Tibial nerve (tissue), 4 donors: ENCODE data around the gene BPIFB6. TPM values are rescaled to one million over a fixed set of nuclear protein-coding genes. Genes with fewer than 3 reads are reported as not detected.

ENCODE experiments used
- DNase-seq, 2 donors: peaks; one replicate each; pipeline ENCODE4 v3.0.0-alpha.2; 2019; ENCODE audit warnings: low spot score in 2 of 2
- H3K27ac ChIP-seq, 4 donors: fragments of 200-600 bp; sonication (generic) in 3 of 4; one replicate each; pipeline ENCODE4 v1.5.1; 2017 to 2019; ENCODE audit warnings: mild to moderate bottlenecking in 1 of 4
- H3K27me3 ChIP-seq, 2 donors: fragments of 200-600 bp; sonication (generic) in 1 of 2; one replicate each; pipeline versions ENCODE4 v1.5.1 to v1.6.0; 2017 to 2019
- H3K36me3 ChIP-seq, 3 donors: fragments of 200-600 bp; sonication (generic); one replicate each; pipeline ENCODE4 v1.5.1; 2018 to 2019
- H3K4me1 ChIP-seq, 4 donors: fragments of 200-600 bp; sonication (generic) in 3 of 4; one replicate each; pipeline ENCODE4 v1.5.1; 2017 to 2019
- H3K4me3 ChIP-seq, 4 donors: fragments of 200-600 bp; sonication (generic) in 3 of 4; one replicate each; pipeline ENCODE4 v1.5.1; 2017 to 2019; ENCODE audit warnings: mild to moderate bottlenecking in 1 of 4, moderate library complexity in 1 of 4
- H3K9me3 ChIP-seq, 4 donors: fragments of 200-600 bp; sonication (generic) in 3 of 4; one replicate each; pipeline ENCODE4 v1.5.1; 2017 to 2019
- CTCF ChIP-seq, 5 experiments: fragments of 200-600 bp in 3 of 5; fragments of 450-650 bp in 2 of 5; sonication (generic) in 3 of 5; IDR thresholded peaks; one replicate each; pipeline ENCODE4 v1.5.1; 2016 to 2019; ENCODE audit warnings: antibody characterized with exemption in 5 of 5, mild to moderate bottlenecking in 3 of 5, moderate library complexity in 2 of 5
- EP300 ChIP-seq, 2 donors: sonication (generic); formaldehyde crosslinking; IDR thresholded peaks; one replicate each; pipeline ENCODE4 v1.6.1; 2017; ENCODE audit warnings: antibody characterized with exemption in 2 of 2, mild to moderate bottlenecking in 1 of 2
- POLR2A ChIP-seq, 2 donors: fragments of 450-650 bp; IDR thresholded peaks; one replicate each; pipeline ENCODE4 v1.6.1; 2017; ENCODE audit warnings: antibody characterized with exemption in 2 of 2, mild to moderate bottlenecking in 2 of 2, moderate library complexity in 2 of 2
- WGBS, 2 donors: methylation state at CpG; one replicate each; pipeline ENCODE4 v1.1.5; 2018; 5-methylcytosine and 5-hydroxymethylcytosine counted together
- total RNA-seq, 4 donors: library from RNA; depleted of rRNA; stranded (reverse); fragments of >200 nt; gene quantifications; one replicate each; pipeline ENCODE4 v1.1.0, GENCODE V29; 2016

BPIFB6 gene
- total RNA-seq, 4 donors from 2014 or later = not detected

- TF ChIP-seq POLR2A (IDR thresholded peaks at IDR 0.05) = no peak
- TF ChIP-seq CTCF (IDR thresholded peaks at IDR 0.05) = no peak
- no peak for TF ChIP-seq EP300 (IDR thresholded peaks at IDR 0.05)
- Histone ChIP-seq H3K36me3 (no peaks in the 10 kb centered on the region), H3K4me1 (no peaks in the 10 kb centered on the region), H3K9me3 (no peaks in the 10 kb centered on the region), H3K27me3 (no peaks in the 10 kb centered on the region), H3K27ac (no peak overlapping the region), H3K4me3 (no peak overlapping the region)
- WGBS, 2 donors = 63 to 66% methylated on average over 6 of the region's 6 CpGs
- no peak for DNase-seq
Measured at GRCh38 chr20:33075281-33075680, 43.8 kb downstream of the BPIFB6 start.

- WGBS, 2 donors = 60 to 75% methylated on average over 3 to 4 of the region's 6 CpGs
- Histone ChIP-seq H3K36me3 (no peaks in the 10 kb centered on the region), H3K4me1 (no peaks in the 10 kb centered on the region), H3K4me3 (no peak overlapping the region), H3K27ac (no peak overlapping the region), H3K9me3 (no peaks in the 10 kb centered on the region), H3K27me3 (no peaks in the 10 kb centered on the region)
- DNase-seq = no peak
- TF ChIP-seq CTCF (IDR thresholded peaks at IDR 0.05) (peak in 4 of 5 experiments; percentile 9 to 26 (median 12)), POLR2A (IDR thresholded peaks at IDR 0.05) (no peak), EP300 (IDR thresholded peaks at IDR 0.05) (no peak)
Measured at GRCh38 chr20:33076662-33077372, 45.4 kb downstream of the BPIFB6 start.

DNA sequence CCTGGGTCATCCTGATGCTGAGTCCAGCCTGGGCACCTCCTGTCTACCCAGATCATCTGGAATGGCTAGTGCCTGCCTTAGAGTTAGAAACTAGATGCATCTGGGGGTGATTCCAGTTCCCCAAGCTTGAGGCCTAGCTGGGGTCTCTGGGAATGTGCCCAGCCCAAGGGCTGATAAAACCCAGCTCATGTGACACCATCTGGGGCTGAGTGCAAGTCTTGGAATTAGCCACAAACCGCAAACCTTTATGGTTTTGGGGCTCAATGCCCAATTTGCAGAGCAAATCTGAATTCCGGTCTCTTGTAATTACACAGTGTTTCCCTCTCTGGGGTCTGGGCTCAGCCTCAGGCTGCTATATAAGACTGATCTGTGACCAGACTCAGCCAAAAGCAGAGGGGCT lies 47.8 kb downstream of the BPIFB6 start, which contains the start of gene BPIFB4:
Gene BPIFB4 (plus strand): TSS at position 385 of the 400 bp plus-strand sequence. CDS start 1,884 bp downstream, outside the sequence.
- H3K27me3 ChIP-seq = no peaks in the 10 kb centered on the region
- WGBS, 2 donors = 86% methylated on average over 2 of the region's 2 CpGs
- TF ChIP-seq CTCF (IDR thresholded peaks at IDR 0.05) (no peak), EP300 (IDR thresholded peaks at IDR 0.05) (no peak), POLR2A (IDR thresholded peaks at IDR 0.05) (no peak)
- DNase-seq = no peak
- H3K4me1 ChIP-seq = no peaks in the 10 kb centered on the region
- no peak within 1 kb of the TSS for H3K27ac ChIP-seq
- H3K36me3 ChIP-seq = no peaks in the 10 kb centered on the region
- no peak within 1 kb of the TSS for H3K4me3 ChIP-seq
- no peaks in the 10 kb centered on the region for H3K9me3 ChIP-seq

- no peaks in the 10 kb centered on the region for H3K4me1 ChIP-seq
- TF ChIP-seq EP300 (IDR thresholded peaks at IDR 0.05) (no peak), POLR2A (IDR thresholded peaks at IDR 0.05) (no peak), CTCF (IDR thresholded peaks at IDR 0.05) (no peak)
- DNase-seq = no peak
Measured at GRCh38 chr20:33081411-33082154, 50.1 kb downstream of the BPIFB6 start.

GRCh38 chr20:33082546-33082945 lies 51.1 kb downstream of the BPIFB6 start:
- H3K36me3 ChIP-seq = no peaks in the 10 kb centered on the region
- H3K4me1 ChIP-seq = no peaks in the 10 kb centered on the region
- DNase-seq = no peak
- H3K4me3 ChIP-seq = no peak overlapping the region
- no peaks in the 10 kb centered on the region for H3K9me3 ChIP-seq
- H3K27me3 ChIP-seq = no peaks in the 10 kb centered on the region
- 34 to 47% methylated on average over 6 of the region's 6 CpGs for WGBS, 2 donors
- TF ChIP-seq EP300 (IDR thresholded peaks at IDR 0.05) = no peak
- no peak for TF ChIP-seq CTCF (IDR thresholded peaks at IDR 0.05)
- TF ChIP-seq POLR2A (IDR thresholded peaks at IDR 0.05) = no peak
- no peak overlapping the region for H3K27ac ChIP-seq

More at GRCh38 chr20:33081411-33082154, 50.1 kb downstream of the BPIFB6 start:
- H3K27me3 ChIP-seq = no peaks in the 10 kb centered on the region
- no peaks in the 10 kb centered on the region for H3K9me3 ChIP-seq
- WGBS, 2 donors = 81 to 91% methylated on average over 7 of the region's 7 CpGs
- H3K27ac ChIP-seq = no peak overlapping the region
- no peaks in the 10 kb centered on the region for H3K36me3 ChIP-seq
- no peak overlapping the region for H3K4me3 ChIP-seq
